Measurements from ENCODE around the gene NIFK. TPM values are rescaled to one million over a fixed set of nuclear protein-coding genes. Genes with fewer than 3 reads are reported as not detected.

The NIFK gene
- total and polyA plus RNA-seq, 2 of the 4 experiments (the other 2 are of a cell fraction), result 19.5 to 24.3 TPM

GRCh38 chr2:121688820-121689219 is 47.9 kb downstream of the NIFK start:
- Histone ChIP-seq H3K27ac (ENCODE audit: insufficient read depth, low read length) (no peak overlapping the region), H3K23ac (ENCODE audit: low read depth, low read length) (no peak overlapping the region), H3K9me3 (ENCODE audit: control insufficient read depth, insufficient read depth, low read length) (no peaks in the 10 kb centered on the region), H3K27me3 (ENCODE audit: control insufficient read depth, insufficient read depth, low read length) (peaks cover 2% of the 10 kb centered on the region), H2BK20ac (ENCODE audit: low read depth, low read length) (no peak overlapping the region), H4K20me1 (ENCODE audit: insufficient read depth, low read length) (no peaks in the 10 kb centered on the region), H3K36me3 (ENCODE audit: control insufficient read depth, insufficient read depth, low read length) (no peaks in the 10 kb centered on the region), H2AK9ac (replicated peaks; ENCODE audit: low read depth, low read length, poor library complexity) (no peak overlapping the region), H4K91ac (ENCODE audit: insufficient read depth, low read depth, low read length) (no peak overlapping the region), H2AFZ (replicated peaks; ENCODE audit: low read length, poor library complexity) (no peak overlapping the region), H3K9ac (ENCODE audit: low read depth, low read length) (no peak overlapping the region), H3K4ac (ENCODE audit: low read depth, low read length) (no peak overlapping the region), H3K4me3 (ENCODE audit: insufficient read depth, low read depth, low read length) (no peak overlapping the region), H3K56ac (ENCODE audit: extremely low read depth, insufficient read depth, low read length) (no peak overlapping the region), H2AK5ac (ENCODE audit: low read depth, low read length) (no peak overlapping the region), H2BK15ac (ENCODE audit: low read depth, low read length) (no peak overlapping the region), H3K18ac (ENCODE audit: low read depth, low read length) (no peak overlapping the region), H3K14ac (replicated peaks; ENCODE audit: low read depth, low read length) (no peak overlapping the region), H4K8ac (ENCODE audit: low read depth in 2 of 2, low read length in 2 of 2) (no peak overlapping the region), H3K9me1 (ENCODE audit: insufficient read depth, low read length) (no peaks in the 10 kb centered on the region), H3K4me1 (ENCODE audit: control insufficient read depth, insufficient read depth, low read length) (no peaks in the 10 kb centered on the region), H3K4me2 (ENCODE audit: low read depth, low read length) (no peak overlapping the region), H4K5ac (ENCODE audit: low read depth, low read length) (no peak overlapping the region), H2BK120ac (ENCODE audit: low read depth, low read length) (no peak overlapping the region), H3K79me1 (ENCODE audit: low read depth in 1 of 2, low read length in 2 of 2) (no peaks in the 10 kb centered on the region), H2BK5ac (ENCODE audit: low read depth, low read length, poor library complexity, severe bottlenecking) (no peak overlapping the region)
- ATAC-seq (ENCODE audit: low read depth) (no peak), DNase-seq (no peak)
- intact Hi-C loops (cut with micrococcal nuclease) (no loop called here), in situ Hi-C loops (cut with MboI; ENCODE audit: low sequenced_read_pairs) (no loop called here), dilution Hi-C loops (cut with HindIII; ENCODE audit: low sequenced_read_pairs, unreplicated experiment) (no loop called here)
- no peak for TF ChIP-seq SMC3 (IDR thresholded peaks at IDR 0.05; ENCODE audit: low read depth, low read length)
- ChIA-PET POLR2A (ENCODE audit: unreplicated experiment) (interaction anchor here (0.6 kb wide), 1 partner anchor 75 kb away, joined by 5 read pairs; no protein-coding TSS in a partner anchor), CTCF (interaction anchor here (0.7 to 1.9 kb wide), 4 partner anchors 10 to 1433 kb away, joined by 3 to 6 read pairs (median 4); no protein-coding TSS in a partner anchor)
- BruUV-seq (replicated peaks), result no TSS peak
- WGBS, 2 experiments (ENCODE audit: extremely low coverage in 2 of 2, insufficient read length in 1 of 2), result no CpG with 5 or more reads among the region's 2 CpGs
